SW480 (cell line): ENCODE measurements around the gene C14orf180.

ENCODE experiments used
- DNase-seq: peaks from one replicate; pipeline ENCODE4 v3.0.0-alpha.2; 2016; ENCODE audit warnings: low spot score

The C14orf180 gene

GRCh38 chr14:104561632-104562495 lies 17.7 kb upstream of the C14orf180 start:
- no peak for DNase-seq

GRCh38 chr14:104562606-104563005 lies 17.0 kb upstream of the C14orf180 start:
- no peak for DNase-seq

GRCh38 chr14:104563191-104563741 lies 16.3 kb upstream of the C14orf180 start:
- DNase-seq = no peak

- peak; percentile 70 for DNase-seq
Observed at GRCh38 chr14:104563742-104564615, 15.6 kb upstream of the C14orf180 start.

GRCh38 chr14:104564744-104565679 lies 14.6 kb upstream of the C14orf180 start:
- DNase-seq = no peak

GRCh38 chr14:104567141-104567956 lies 12.2 kb upstream of the C14orf180 start:
- DNase-seq = no peak

- no peak for DNase-seq
Observed at GRCh38 chr14:104567957-104568225, 11.7 kb upstream of the C14orf180 start.

GRCh38 chr14:104568620-104569019 lies 10.9 kb upstream of the C14orf180 start:
- DNase-seq = no peak

- no peak for DNase-seq
Observed at GRCh38 chr14:104569435-104569834, 10.1 kb upstream of the C14orf180 start.

- DNase-seq = no peak
Observed at GRCh38 chr14:104571246-104571645, 8.3 kb upstream of the C14orf180 start.

- DNase-seq = no peak
Observed at GRCh38 chr14:104572024-104572626, 7.4 kb upstream of the C14orf180 start.

GRCh38 chr14:104572668-104573067 lies 6.9 kb upstream of the C14orf180 start:
- no peak for DNase-seq

GRCh38 chr14:104573930-104574329 lies 5.6 kb upstream of the C14orf180 start:
- no peak for DNase-seq

- DNase-seq = no peak
Observed at GRCh38 chr14:104574536-104574935, 5.0 kb upstream of the C14orf180 start.

- no peak for DNase-seq
Observed at GRCh38 chr14:104574978-104575583, 4.5 kb upstream of the C14orf180 start.

- no peak for DNase-seq
Observed at GRCh38 chr14:104576232-104576969, 3.2 kb upstream of the C14orf180 start.

GRCh38 chr14:104576970-104577332 lies 2.6 kb upstream of the C14orf180 start:
- peak; percentile 51 for DNase-seq

GRCh38 chr14:104577426-104577825 lies 2.1 kb upstream of the C14orf180 start:
- DNase-seq = peak; percentile 28

- no peak for DNase-seq
Observed at GRCh38 chr14:104577847-104578301, 1.7 kb upstream of the C14orf180 start.
